Measurements from ENCODE around the gene CUL5. TPM values are rescaled to one million over a fixed set of nuclear protein-coding genes. Genes with fewer than 3 reads are reported as not detected.
"Not testable (repeated sequence)": the region's sequence is repeated elsewhere in the genome, so short reads cannot be mapped to it uniquely, and the experiment has no call there.

Gene CUL5
- total and polyA plus RNA-seq, 9 donors: 8.3 to 34.4 (median 30.9) TPM

DNA sequence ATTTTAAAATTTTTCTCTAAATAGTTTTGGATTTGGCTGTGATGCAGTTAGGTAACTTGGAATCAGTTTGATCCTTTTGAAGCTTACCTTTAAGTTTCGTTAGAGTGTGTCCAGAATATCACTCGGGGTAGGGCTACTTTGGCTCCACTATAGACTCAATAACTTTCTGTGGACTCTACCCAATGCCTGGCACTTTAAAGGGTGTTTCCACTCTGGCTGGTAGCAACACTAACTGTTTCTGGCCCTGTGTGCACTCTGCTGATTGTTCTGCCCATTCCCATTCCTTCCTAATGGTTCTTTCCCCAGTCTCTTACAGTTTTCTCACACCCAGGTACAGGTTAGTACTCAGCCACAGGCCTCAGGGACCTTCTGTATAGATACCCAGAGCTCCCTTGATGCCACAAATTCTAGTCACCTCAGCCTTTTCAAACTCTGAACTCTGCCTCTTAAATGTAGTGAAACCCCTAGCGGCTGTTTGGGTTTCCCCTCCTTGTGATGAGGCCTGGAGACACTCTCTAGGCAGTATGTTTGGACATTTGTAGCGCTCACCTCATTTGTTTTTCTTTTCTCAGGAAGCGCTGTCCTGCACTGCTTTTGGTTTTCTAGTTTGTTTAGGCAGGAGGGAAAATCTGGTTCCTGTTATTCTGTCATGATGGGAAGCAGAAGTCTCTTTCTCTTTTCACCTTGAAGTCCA is 16.8 kb downstream of the CUL5 start:
- Histone ChIP-seq H3K27ac (no peak overlapping the region), H3K9me3 (no peaks in the 10 kb centered on the region), H3K27me3 (no peaks in the 10 kb centered on the region), H3K4me1 (ENCODE audit: insufficient read depth) (peaks cover 9% of the 10 kb centered on the region), H3K4me3 (no peak overlapping the region), H3K36me3 (no peaks in the 10 kb centered on the region)
- intact Hi-C loops (cut with DNase I): no loop called here
- no peak for DNase-seq
- 41 to 48% (median 42%) methylated on average over 5 of the region's 5 CpGs for WGBS, 3 donors
- TF ChIP-seq, protein P1, sequence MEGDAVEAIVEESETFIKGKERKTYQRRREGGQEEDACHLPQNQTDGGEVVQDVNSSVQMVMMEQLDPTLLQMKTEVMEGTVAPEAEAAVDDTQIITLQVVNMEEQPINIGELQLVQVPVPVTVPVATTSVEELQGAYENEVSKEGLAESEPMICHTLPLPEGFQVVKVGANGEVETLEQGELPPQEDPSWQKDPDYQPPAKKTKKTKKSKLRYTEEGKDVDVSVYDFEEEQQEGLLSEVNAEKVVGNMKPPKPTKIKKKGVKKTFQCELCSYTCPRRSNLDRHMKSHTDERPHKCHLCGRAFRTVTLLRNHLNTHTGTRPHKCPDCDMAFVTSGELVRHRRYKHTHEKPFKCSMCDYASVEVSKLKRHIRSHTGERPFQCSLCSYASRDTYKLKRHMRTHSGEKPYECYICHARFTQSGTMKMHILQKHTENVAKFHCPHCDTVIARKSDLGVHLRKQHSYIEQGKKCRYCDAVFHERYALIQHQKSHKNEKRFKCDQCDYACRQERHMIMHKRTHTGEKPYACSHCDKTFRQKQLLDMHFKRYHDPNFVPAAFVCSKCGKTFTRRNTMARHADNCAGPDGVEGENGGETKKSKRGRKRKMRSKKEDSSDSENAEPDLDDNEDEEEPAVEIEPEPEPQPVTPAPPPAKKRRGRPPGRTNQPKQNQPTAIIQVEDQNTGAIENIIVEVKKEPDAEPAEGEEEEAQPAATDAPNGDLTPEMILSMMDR (IDR thresholded peaks at IDR 0.05): no peak
- TF ChIP-seq EP300 (IDR thresholded peaks at IDR 0.05) (no peak), POLR2A (IDR thresholded peaks at IDR 0.05) (no peak)

DNA sequence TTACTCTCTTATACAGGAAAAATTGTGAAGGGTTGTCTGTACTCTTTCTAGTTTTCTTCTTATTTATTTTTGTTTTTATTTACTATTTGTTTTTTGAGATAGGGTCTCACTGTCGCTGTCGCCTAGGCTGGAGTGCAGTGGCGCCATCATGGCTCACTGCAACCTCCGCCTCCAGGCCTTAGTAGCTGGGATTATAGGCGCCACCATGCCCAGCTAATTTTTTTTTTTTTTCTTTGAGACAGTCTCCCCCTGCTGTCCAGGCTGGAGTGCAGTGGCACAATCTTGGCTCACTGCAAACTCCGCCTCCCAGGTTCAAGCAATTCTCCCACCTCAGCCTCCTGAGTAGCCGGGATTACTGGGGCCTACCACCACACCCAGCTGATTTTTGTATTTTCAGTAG is 18.4 kb downstream of the CUL5 start:
- Histone ChIP-seq H3K9me3 (no peaks in the 10 kb centered on the region), H3K4me3 (no peak overlapping the region), H3K27ac (no peak overlapping the region), H3K36me3 (no peaks in the 10 kb centered on the region), H3K4me1 (ENCODE audit: insufficient read depth) (peaks cover 5% of the 10 kb centered on the region), H3K27me3 (no peaks in the 10 kb centered on the region)
- no peak for DNase-seq
- intact Hi-C loops (cut with DNase I): no loop called here
- 95 to 98% (median 97%) methylated on average over 7 of the region's 7 CpGs for WGBS, 3 donors
- TF ChIP-seq EP300 (IDR thresholded peaks at IDR 0.05): no peak

DNA sequence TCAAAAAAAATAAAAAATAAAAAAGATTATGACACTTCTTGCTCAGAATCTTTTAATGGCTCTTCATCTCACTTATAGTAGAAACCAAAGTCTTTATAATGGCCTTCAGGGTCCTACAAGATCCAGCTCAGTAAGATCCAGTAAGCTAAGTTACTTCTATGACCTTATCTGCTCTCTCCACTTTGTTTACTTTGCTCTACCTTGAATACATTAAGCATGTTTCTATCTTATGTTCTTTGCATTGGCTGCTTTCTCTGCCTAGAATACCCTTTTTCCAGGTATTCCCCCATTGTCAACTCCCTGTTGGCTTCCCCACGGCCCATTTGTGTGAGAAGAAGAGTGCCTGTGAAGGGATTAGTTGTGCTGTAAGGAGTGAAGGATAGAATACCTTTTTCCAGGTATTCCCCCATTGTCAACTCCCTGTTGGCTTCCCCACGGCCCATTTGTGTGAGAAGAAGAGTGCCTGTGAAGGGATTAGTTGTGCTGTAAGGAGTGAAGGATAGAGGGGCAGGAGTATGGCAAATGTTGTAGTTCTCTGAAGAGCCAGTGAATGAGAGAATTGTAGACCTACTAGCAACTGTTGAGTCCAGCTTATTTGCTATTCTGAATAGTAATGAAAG is 20.2 kb downstream of the CUL5 start:
- DNase-seq; H3K4me1 ChIP-seq (ENCODE audit: insufficient read depth); H3K9me3 ChIP-seq; H3K4me3 ChIP-seq; H3K27me3 ChIP-seq; H3K27ac ChIP-seq; intact Hi-C loops (cut with DNase I); H3K36me3 ChIP-seq: not testable (repeated sequence)
- WGBS, 3 donors: 94 to 98% (median 96%) methylated on average over 2 of the region's 2 CpGs

DNA sequence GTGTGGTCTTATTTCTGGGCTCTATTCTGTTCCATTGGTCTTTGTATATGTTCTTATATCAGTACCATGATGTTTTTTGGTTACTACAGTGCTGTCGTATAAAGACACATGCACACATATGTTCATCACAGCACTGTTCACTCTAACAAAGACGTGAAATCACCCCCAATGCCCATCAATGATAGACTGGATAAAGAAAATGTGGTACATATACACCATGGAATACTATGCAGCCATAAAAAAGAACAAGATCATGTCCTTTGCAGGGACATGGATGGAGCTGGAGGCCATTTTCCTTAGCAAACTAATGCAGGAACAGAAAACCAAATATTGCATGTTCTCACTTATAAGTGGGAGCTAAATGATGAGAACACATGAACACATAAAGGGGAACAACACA is 22.9 kb downstream of the CUL5 start:
- H3K9me3 ChIP-seq; H3K27ac ChIP-seq; intact Hi-C loops (cut with DNase I); H3K4me3 ChIP-seq; H3K27me3 ChIP-seq; H3K4me1 ChIP-seq (ENCODE audit: insufficient read depth); DNase-seq; H3K36me3 ChIP-seq: not testable (repeated sequence)
- 98 to 100% (median 99%) methylated on average over 2 of the region's 2 CpGs for WGBS, 3 donors

DNA sequence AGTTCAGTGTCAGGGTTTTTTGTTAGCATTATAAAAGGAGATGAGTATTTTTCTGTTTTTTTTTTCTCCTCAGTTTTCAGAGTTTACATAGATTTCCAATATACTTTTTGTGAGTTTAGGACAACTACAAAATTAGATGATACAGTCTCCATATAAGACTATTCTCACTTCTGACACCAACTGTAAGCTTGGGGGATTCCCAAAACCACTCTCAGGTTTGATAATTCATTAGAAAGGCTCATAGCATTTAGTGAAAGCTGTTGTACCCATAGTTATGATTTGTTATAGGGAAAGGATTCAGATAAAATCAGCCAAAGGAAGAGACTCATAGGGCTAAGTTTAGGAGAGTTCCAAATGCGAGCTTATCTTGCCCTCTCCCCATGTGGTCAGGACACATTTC is 24.1 kb downstream of the CUL5 start:
- H3K4me1 ChIP-seq (ENCODE audit: insufficient read depth): peaks cover 10% of the 10 kb centered on the region
- intact Hi-C loops (cut with DNase I): no loop called here
- no peaks in the 10 kb centered on the region for H3K36me3 ChIP-seq
- 89 to 96% (median 93%) methylated on average over 1 of the region's 1 CpG for WGBS, 3 donors
- no peak overlapping the region for H3K4me3 ChIP-seq
- H3K27me3 ChIP-seq: no peaks in the 10 kb centered on the region
- no peaks in the 10 kb centered on the region for H3K9me3 ChIP-seq
- TF ChIP-seq EP300 (IDR thresholded peaks at IDR 0.05): no peak
- TF ChIP-seq, protein P1 (IDR thresholded peaks at IDR 0.05): no peak
- no peak for TF ChIP-seq POLR2A (IDR thresholded peaks at IDR 0.05)
- no peak for DNase-seq
- H3K27ac ChIP-seq: no peak overlapping the region

DNA sequence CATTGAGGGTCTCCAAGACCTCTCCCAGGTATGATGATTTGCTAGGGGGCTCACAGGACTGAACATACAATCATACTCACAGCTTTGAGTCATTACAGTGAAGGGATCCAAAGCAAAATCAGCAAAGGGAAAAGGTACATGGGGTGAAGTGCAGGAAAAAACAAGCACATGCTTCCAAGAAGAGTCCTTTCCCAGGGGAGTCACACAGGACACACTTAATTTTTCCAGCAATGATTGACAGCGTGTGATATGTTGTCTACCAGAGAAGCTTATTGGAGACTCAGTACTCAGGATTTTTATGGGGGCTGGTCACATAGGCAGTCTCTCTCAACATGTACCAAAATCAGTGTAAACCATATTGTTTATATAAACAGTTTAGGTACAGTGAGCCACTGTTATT is 25.3 kb downstream of the CUL5 start:
- H3K9me3 ChIP-seq: no peaks in the 10 kb centered on the region
- TF ChIP-seq, protein P1 (IDR thresholded peaks at IDR 0.05): no peak
- TF ChIP-seq EP300 (IDR thresholded peaks at IDR 0.05) (no peak), POLR2A (IDR thresholded peaks at IDR 0.05) (no peak)
- H3K27ac ChIP-seq: no peak overlapping the region
- 77 to 90% (median 87%) methylated on average over 1 of the region's 1 CpG for WGBS, 3 donors
- no peaks in the 10 kb centered on the region for H3K27me3 ChIP-seq
- H3K4me3 ChIP-seq: no peak overlapping the region
- DNase-seq: no peak
- peaks cover 10% of the 10 kb centered on the region for H3K4me1 ChIP-seq (ENCODE audit: insufficient read depth)
- intact Hi-C loops (cut with DNase I): no loop called here
- no peaks in the 10 kb centered on the region for H3K36me3 ChIP-seq

All from ovary (tissue), 9 donors.